NCI-H748 (cell line): ENCODE data around the gene ITFG1.
"Not testable (repeated sequence)": the region's sequence is repeated elsewhere in the genome, so short reads cannot be mapped to it uniquely, and the experiment has no call there.

ENCODE experiments used
- DNase-seq: peaks from one replicate; lab custom pipeline; 2025; ENCODE audit not compliant: unreplicated experiment; lab: John Stamatoyannopoulos, UW

The ITFG1 gene

DNA sequence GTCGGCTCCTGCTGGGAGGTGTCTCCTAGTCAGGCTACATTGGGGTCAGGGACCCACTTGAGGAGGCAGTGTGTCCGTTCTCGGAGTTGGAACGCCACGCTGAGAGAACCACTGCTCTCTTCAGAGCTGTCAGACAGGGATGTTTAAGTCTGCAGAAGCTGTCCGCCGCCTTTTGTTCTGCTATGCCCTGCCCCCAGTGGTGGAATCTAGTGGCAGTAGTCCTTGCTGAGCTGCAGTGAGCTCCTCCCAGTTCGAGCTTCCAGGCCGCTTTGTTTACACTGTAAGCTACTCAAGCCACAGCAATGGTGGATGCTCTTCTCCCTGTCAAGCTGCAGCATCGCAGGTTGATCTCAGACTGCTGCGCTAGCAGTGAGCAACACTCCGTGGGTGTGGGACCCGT is 36.0 kb downstream of the ITFG1 start:
- DNase-seq: no peak

DNA sequence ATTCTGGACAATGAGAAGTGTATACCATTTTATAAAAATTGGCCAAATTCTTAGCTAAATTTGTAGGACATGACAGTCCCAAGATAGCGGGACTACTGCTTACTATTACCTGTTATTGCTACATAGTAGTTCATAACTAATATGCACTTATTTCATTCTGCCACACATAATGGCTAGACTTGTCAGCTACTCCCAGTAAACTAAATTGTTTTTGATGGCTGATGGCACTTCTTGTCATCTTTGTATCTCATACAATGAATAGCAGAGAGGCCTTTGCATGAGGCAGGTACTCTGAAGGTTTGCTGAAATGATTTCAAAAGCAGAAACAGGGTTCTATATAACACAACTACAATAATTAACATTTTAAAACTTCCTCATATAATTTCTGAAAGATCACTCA is 44.0 kb downstream of the ITFG1 start:
- no peak for DNase-seq

DNA sequence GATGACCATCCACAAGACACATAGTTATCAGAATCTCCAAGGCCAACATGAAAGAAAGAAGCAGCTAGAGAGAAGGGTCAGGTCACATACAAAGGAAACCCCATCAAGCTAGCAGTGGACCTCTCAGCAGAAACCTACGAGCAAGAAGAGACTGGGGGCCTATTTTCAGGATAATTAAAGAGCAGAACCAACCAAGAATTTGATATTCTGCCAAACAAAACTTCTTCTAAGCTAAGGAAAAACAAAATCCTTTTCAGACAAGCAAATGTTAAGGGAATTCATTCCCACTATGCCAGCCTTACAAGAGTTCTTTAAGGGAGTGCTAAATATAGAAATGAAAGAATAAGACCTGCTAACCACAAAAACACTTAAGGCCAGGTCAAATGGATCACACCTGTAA is 47.8 kb downstream of the ITFG1 start:
- DNase-seq: no peak

DNA sequence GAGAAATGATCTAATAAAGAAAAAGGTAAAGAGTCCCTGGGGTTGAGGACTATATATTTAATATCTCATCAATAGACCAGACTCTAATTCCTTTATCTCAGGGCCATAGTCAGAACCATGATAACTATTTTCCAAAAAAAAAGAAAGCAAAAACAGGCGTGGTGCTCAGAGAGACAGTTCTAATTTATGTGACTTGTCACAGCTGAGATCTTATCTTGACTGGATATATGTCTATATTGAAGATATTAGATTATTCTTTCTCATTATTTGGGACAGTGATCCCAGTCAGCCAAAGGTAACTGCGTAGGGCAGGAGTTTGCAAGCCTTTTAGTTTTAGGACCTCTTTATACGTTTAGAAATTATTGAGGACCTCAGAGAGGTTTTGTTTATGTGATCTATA is 52.4 kb downstream of the ITFG1 start:
- DNase-seq: no peak

DNA sequence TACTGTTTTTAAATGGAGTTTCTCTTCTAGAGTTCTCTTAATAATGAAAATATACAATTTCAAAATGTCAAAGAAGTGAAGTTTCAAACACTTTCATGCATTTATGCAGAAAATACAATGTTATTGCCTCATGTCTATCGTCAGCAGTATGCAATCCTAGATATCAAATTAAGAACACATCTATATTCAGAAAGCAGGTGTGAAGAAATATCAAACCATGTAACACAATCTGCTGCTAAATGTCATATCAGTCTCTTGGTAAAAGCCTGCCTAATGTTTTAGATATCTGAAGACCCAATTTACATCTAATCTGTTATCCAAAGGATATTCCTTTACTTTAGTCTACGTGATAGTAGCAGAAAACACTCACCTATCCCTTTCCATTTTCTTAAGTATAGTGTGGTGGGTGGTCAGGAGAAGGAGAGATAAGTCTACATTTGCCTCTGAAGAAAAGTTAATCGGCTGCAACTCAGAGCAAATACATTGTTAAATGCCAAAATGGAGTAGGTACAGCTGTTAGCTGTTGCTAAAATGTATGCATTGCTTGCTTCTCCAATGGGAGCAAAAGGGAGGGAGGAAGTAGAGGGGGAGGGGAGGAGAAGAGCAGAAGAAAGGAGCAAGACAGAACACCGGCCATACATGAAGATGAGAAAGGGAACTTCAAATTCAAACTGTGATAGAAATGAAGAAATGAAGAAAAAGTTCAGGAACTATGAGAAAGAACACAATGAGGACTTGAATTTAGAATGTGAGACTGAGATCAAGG is 64.9 kb downstream of the ITFG1 start:
- DNase-seq: no peak

DNA sequence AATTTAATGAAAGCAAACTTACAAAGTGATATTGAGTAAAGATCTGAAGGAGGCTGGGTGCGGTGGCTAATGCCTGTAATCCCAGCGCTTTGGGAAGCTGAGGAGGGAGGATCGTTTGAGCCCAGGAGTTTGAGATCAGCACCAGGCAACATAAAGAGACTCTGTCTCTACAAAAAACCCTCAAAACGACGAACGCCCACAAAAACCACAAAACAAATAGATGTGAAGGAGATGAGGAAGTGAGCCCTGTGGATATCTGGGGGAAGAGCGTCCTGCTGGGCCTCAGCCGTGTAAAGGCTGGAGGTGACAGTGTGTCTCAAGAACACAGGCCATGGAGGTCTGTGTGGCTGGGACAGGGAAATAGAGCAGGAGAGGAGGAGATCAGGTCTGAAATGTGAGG is 68.8 kb downstream of the ITFG1 start:
- no peak for DNase-seq

DNA sequence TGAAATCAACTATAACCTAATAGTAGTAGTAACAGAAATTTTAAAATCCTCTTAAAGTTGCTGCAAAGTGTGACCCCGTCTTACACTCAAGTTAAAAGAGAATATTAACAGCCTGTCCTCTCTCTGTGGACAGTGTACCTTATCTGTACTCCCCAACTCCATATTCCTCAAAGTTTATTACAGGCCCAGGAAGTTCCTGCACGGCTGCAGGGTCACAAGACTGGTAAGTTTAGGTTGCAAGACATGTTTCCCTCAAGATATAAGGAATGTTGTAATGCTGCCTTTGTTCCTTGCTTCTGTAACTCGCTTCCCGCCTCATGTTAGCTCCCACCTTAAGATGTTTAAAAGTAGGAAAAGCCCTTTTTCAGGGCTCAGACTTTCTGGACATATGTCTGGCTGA is 72.2 kb downstream of the ITFG1 start:
- no peak for DNase-seq

DNA sequence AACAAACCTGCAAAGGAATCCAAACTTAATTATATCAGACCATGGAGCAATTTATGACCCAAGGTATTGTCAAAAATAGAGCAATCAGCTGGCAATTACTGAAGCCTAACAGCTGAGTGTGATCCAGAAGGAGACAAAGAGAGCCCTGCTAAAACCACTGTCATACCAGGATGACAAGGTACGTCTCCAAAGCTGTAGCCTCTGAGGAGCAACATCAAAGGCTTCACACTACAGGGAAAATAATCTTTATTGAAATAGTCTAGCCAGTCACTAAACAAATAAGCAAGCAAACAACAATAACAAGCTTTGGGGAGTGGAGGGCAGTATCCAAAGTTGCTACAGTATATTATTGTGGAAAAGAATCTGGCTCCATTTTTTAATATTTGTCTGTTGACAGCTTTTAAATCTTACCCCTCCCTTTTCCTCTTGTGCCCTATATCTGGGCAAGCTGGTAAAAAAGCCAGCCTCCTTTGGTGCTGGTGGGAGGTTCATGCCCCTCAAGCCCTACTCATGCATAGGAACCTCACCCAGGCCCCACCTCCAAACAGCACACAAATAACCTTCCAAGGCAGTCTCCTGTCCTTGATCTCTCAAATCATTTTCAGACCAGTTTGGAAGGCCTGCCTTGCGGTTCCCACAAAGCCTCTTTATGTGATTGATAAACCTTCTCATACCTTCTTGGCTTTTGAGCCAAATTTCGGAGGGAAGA is 73.7 kb downstream of the ITFG1 start:
- DNase-seq: no peak

DNA sequence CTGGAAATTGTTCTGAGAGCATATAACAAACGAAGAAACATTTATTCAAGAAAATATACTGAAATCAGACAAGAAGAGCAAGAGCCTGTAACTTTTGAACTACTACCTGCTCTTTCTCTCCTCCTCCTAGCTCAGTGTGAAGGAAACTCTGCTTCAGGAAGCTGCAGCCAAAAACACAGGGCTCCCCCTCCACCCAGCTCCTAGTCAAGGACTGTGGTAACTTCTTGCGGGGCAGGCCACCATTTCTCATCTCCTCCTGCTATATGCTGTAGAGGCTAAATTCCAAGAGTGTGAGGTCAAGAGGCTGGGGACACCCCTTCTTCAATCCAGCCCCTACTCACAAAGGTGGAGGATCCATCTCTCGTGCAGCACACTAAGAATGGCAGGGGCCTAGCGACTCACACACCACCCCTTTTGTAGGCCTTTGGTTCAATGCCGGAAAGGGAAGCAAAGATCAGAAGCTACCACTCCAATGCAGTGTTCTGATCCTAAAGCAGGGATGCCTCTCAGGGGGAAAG is 74.6 kb downstream of the ITFG1 start:
- DNase-seq: no peak

DNA sequence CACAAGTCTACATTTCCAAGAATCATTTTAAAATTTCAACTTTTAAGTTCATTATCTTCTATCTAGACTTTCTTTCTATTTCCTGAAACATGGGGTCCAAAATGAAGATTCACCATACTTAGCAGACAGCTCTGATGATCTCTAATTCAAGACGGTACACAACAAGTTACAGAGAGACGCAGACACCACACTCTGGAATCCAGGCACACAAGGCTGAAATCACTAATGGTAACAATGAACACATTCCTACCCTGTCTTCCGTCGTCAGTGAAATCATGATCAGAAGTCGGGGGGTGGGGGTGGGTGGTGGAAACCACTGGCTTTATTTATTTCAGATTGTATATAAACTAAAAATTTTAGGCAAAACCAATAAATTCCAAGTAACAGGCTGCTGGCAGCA is 78.5 kb downstream of the ITFG1 start:
- DNase-seq: no peak

DNA sequence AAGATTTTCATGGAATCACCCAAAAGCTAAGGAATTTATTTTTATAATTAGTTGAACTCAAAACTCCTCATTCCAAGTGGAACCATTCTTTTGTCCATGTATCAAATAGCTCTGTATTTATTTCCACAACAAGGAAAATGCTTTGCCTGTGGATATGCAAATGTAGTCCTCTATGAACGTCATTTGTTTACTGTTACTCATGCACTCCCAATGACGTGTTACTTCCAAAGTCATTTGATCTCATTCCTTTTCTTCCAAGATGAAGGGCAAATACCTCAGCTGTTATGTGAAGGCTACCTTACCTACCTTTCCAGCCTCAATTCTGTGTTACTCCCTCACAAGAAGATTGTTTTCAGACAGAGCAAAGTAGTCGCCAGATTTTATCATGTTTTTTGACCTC is 83.7 kb downstream of the ITFG1 start:
- no peak for DNase-seq

DNA sequence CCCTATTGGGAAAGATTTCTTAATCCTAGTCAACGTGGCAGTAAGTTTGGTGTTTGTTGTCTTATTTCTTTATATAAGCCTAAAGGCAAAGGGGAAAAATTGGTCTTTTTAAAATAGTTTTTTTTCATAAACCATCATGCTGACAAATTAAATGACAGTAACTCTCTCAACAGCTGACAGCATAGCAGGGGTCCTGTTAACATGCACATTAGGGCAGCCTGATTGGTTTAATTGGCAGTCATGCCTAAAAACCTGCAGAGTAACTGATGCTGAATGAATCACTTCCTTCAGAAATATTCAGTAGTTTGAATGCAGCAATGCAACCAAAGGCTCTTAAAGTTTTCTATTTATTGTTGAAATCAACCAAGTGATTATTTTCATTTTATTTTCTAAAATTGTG is 85.4 kb downstream of the ITFG1 start:
- DNase-seq: no peak

DNA sequence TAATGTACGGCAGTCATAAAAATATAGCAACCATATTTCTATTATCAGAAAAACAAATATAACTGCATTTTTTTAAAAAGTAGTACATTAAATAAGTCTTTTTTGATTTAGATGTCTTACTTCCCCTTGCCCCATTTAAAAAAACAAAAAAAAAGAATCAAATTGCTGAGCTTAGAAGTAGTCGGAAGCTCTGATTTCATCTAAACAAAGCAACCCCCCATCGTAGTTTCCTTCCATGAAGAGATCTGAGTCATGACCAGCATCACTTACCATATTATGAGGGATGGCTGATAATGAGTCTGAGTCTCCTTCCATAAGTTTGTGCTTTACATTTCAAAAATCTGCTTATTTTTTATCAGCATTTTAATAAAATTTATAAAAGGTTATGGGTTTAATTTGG is 86.2 kb downstream of the ITFG1 start:
- DNase-seq: no peak

DNA sequence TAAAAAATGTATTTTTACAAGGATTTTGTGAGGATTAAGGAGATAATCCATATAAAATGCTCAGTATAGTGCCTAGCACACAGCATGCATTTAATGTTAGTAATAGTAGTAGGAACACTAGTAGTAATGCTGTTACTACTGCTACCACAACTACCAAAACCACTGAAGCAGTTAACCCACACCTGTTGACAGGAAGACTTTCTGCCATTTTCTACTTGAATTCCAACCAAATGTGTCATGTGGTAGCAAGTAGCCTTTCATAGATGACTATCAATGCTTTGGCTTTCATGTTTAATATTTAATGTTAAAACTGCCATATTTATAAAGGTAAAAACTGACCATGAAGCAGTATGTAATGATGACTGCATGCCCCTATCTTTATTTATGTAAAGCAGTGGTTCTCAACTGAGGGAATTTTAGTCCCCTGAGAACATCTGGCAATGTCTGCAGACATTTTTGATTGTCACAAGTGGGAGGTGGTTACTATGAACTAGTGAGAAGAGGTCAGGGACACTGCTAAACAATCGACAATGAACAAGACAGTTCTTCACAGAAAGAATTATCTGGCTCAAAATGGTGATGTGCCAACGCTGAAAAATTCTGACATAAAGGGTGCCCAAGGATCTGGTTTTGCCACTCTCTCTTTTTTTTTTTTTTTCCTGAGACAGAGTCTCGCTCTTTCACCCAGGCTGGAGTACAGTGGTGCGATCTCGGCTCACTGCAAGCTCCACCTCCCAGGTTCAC is 89.4 kb downstream of the ITFG1 start:
- DNase-seq: no peak

DNA sequence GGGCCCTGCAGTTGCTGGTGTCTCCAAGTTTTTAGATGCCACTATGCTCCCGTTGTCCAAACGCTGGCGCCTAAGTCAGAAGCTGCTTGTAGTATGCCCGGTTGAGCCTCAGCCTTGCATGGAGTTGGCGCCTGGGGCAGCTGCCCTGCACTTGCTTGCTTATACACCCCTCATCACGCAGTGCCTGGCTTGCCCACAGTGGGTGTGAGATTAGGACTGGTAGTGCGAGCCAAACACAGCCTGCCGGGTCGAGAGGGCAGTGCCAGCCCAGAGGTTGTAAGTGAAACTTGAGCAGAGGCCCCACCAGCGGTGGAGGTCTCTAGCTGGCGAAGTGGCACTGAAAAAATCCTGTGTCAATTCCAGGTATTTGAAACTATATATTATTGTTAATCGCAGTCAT is 90.3 kb downstream of the ITFG1 start:
- DNase-seq: no peak

DNA sequence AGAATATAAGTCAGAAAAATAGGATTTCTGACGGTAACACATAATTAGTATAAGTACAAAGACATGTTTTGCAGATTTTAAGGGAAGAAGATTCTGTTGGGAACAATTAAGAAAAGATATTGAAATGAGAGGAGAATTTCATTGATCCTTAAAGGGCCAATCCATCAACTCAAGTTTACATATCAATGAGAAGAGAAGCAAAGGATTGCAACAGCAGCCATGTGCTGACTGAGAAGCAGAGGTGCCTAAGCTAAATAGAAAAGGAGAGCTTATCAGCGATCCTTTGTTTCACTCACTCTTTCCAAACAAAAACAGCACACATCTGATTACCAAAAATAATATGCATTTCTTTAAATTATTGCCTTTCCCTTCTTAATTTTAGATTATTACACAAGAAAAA is 94.6 kb downstream of the ITFG1 start:
- DNase-seq: no peak

DNA sequence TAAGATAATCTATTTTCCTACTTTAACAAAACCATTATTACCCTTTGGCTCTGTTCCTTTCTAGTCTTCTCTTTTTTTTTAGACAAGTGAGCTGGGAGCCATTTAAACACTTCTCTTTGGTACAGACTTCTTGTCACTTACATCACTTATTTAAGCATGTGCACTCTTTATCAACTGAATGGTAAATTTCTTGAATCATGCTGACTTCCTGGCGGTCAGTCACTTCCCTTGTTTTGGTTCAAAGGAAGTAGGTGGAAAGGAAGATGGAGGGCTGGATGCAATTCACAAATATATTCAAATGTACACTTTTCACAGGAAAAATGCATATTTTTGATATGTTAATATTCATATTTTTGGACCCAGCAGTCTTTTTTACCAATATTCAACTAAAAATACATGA is 97.1 kb downstream of the ITFG1 start:
- no peak for DNase-seq

DNA sequence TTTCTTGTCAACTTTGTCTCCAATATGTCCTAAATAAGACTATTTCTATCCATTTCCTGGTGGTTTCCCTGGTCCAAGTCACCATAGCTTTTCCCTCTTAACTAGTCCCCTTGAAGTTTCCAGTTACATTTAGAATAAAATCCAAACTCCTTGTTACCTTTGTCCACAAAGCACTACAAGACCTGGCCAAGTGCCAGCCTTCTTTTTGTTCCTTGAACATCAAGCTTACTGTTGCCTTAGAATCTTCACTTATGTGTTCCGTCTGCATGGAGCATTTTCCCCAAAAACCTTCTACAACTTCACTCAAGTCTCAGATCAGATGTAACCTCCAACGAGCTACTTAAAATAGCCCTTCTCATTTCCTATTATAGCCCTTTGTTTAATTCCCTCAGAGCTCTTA is 101.4 kb downstream of the ITFG1 start:
- no peak for DNase-seq

DNA sequence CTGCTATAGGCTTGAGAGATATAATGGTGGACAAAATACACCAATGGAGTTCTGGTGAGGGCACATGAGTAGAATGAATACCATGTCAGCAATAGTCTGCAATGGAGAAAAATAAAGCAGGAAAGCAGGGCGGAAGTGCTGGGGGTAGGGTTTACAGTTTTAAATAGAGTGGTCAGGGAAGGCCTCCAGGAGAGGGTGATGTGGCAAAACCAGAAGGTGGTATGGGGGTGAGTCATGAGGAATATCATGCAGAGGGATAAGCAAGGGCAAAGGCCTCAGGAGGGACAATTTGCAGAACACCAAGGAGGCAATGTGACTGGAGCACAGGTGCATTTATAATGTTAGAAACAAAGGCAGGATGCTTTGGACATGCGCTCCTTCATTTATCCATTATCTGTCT is 102.0 kb downstream of the ITFG1 start:
- DNase-seq: no peak

DNA sequence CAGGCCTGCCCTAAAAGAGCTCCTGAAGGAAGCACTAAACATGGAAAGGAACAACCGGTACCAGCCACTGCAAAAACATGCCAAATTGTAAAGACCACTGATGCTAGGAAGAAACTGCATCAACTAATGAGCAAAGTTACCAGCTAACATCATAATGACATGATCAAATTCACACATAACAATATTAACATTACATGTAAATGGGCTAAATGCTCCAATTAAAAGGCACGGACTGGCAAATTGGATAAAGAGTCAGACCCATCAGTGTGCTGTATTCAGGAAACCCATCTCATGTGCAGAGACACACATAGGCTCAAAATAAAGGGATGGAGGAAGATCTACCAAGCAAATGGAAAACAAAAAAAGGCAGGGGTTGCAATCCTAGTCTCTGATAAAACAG is 111.8 kb downstream of the ITFG1 start:
- DNase-seq: not testable (repeated sequence)

DNA sequence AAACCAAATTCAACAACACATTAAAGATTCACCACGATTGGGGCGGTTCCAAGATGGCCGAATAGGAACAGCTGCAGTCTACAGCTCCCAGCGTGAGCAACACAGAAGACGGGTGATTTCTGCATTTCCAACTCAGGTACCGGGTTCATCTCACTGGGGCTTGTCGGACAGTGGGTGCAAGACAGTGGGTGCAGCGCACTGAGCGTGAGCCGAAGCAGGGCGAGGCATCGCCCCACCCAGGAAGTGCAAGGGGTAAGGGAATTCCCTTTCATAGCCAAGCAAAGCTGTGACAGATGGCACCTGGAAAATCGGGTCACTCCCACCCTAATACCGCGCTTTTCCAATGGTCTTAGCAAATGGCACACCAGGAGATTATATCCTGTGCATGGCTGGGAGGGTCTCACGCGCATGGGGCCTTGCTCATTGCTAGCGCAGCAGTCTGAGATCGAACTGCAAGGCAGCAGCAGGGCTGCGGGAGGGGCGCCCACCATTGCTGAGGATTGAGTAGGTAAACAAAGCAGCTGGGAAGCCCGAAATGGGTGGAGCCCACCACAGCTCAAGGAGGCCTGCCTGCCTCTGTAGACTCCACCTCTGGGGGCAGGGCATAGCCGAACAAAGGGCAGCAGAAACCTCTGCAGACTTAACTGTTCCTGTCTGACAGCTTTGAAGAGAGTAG is 113.7 kb downstream of the ITFG1 start:
- DNase-seq: not testable (repeated sequence)
